IMR-90 (cell line): ENCODE measurements around the gene C22orf42. TPM values are rescaled to one million over a fixed set of nuclear protein-coding genes. Genes with fewer than 3 reads are reported as not detected.
"Not testable (repeated sequence)": the region's sequence is repeated elsewhere in the genome, so short reads cannot be mapped to it uniquely, and the experiment has no call there.

Experiments used
- ATAC-seq: fragments of 200-7000 bp; cut with Tn5 transposase; 2 replicates; pipeline ENCODE4 v1.9.1; 2020; ENCODE audit warnings: low read depth, mild to moderate bottlenecking, moderate library complexity
- BruUV-seq: library from RNA; stranded (reverse); fragments of 400-500 nt; replicated peaks from 2 replicates; lab custom pipeline; 2021; lab: Mats Ljungman, UMichigan
- CTCF ChIA-PET: fragments of 300-600 bp; formaldehyde crosslinking; extraction: SDS; loops from one replicate; lab custom pipeline; 2021; ENCODE audit warnings: antibody characterized with exemption; lab: Yijun Ruan, JAX
- POLR2A ChIA-PET: fragments of 300-600 bp; sonication (Branson Sonifier 250); formaldehyde crosslinking; loops from one replicate; lab custom pipeline; 2022; ENCODE audit warnings: antibody characterized with exemption; ENCODE audit not compliant: unreplicated experiment; lab: Charles Lee
- DNase-seq: peaks from one replicate; pipeline ENCODE4 v3.0.0; 2013
- H2AFZ ChIP-seq: replicated peaks from 2 replicates; pipeline ENCODE3; 2013; ENCODE audit warnings: low read length, mild to moderate bottlenecking; ENCODE audit not compliant: poor library complexity
- H2AK5ac ChIP-seq: 2 replicates; pipeline ENCODE4 v1.6.1; 2013; ENCODE audit warnings: low read depth, low read length, inconsistent platforms
- H2AK9ac ChIP-seq: replicated peaks from 2 replicates; pipeline ENCODE3; 2013; ENCODE audit warnings: mild to moderate bottlenecking, low read depth, low read length, moderate library complexity; ENCODE audit not compliant: poor library complexity
- H2BK120ac ChIP-seq: 2 replicates; pipeline ENCODE4 v1.6.1; 2013; ENCODE audit warnings: low read depth, low read length, inconsistent platforms
- H2BK15ac ChIP-seq: 3 replicates; pipeline ENCODE4 v1.6.1; 2013; ENCODE audit warnings: low read depth, low read length, inconsistent platforms
- H2BK20ac ChIP-seq: 2 replicates; pipeline ENCODE4 v1.6.1; 2013; ENCODE audit warnings: low read depth, mild to moderate bottlenecking, inconsistent platforms, low read length, moderate library complexity
- H2BK5ac ChIP-seq: 2 replicates; pipeline ENCODE4 v1.6.1; 2013; ENCODE audit warnings: mild to moderate bottlenecking, low read depth, low read length, inconsistent platforms; ENCODE audit not compliant: poor library complexity, severe bottlenecking
- H3K14ac ChIP-seq: replicated peaks from 2 replicates; pipeline ENCODE4 v1.6.1; 2013; ENCODE audit warnings: low read depth, low read length, inconsistent platforms
- H3K18ac ChIP-seq: 2 replicates; pipeline ENCODE4 v1.6.1; 2013; ENCODE audit warnings: low read depth, low read length, control low read depth
- H3K23ac ChIP-seq: 2 replicates; pipeline ENCODE4 v1.6.1; 2013; ENCODE audit warnings: low read depth, low read length, inconsistent platforms
- H3K27ac ChIP-seq: 2 replicates; pipeline ENCODE4 v1.5.1; 2013; ENCODE audit warnings: mild to moderate bottlenecking, control low read depth, low read length; ENCODE audit not compliant: insufficient read depth
- H3K27me3 ChIP-seq: 2 replicates; pipeline ENCODE4 v1.6.1; 2013; ENCODE audit warnings: low read length; ENCODE audit not compliant: control insufficient read depth, insufficient read depth
- H3K36me3 ChIP-seq: 2 replicates; pipeline ENCODE4 v1.6.1; 2013; ENCODE audit warnings: low read length, mixed read lengths; ENCODE audit not compliant: control insufficient read depth, insufficient read depth
- H3K4ac ChIP-seq: 2 replicates; pipeline ENCODE4 v1.6.1; 2013; ENCODE audit warnings: low read depth, low read length, inconsistent platforms
- H3K4me1 ChIP-seq: 2 replicates; pipeline ENCODE4 v1.6.1; 2013; ENCODE audit warnings: low read length, mixed read lengths; ENCODE audit not compliant: control insufficient read depth, insufficient read depth
- H3K4me2 ChIP-seq: 2 replicates; pipeline ENCODE4 v1.6.1; 2013; ENCODE audit warnings: low read depth, mild to moderate bottlenecking, control low read depth, low read length, moderate library complexity
- H3K4me3 ChIP-seq: 2 replicates; pipeline ENCODE4 v1.5.1; 2013; ENCODE audit warnings: low read depth, mild to moderate bottlenecking, control low read depth, low read length, moderate library complexity; ENCODE audit not compliant: insufficient read depth
- H3K56ac ChIP-seq: 2 replicates; pipeline ENCODE4 v1.6.1; 2013; ENCODE audit warnings: low read length, inconsistent platforms; ENCODE audit not compliant: insufficient read depth; ENCODE audit errors: extremely low read depth
- H3K79me1 ChIP-seq, 2 experiments: 2 replicates each; pipeline ENCODE4 v1.6.1; 2013; ENCODE audit warnings: low read length in 2 of 2, inconsistent platforms in 1 of 2, low read depth in 1 of 2
- H3K9ac ChIP-seq: 2 replicates; pipeline ENCODE4 v1.6.1; 2013; ENCODE audit warnings: low read depth, low read length, control low read depth
- H3K9me1 ChIP-seq: 2 replicates; pipeline ENCODE4 v1.6.1; 2013; ENCODE audit warnings: low read length, inconsistent platforms; ENCODE audit not compliant: insufficient read depth
- H3K9me3 ChIP-seq: 2 replicates; pipeline ENCODE4 v1.6.1; 2013; ENCODE audit warnings: low read length; ENCODE audit not compliant: control insufficient read depth, insufficient read depth
- H4K20me1 ChIP-seq: 2 replicates; pipeline ENCODE4 v1.6.1; 2013; ENCODE audit warnings: low read length, inconsistent platforms; ENCODE audit not compliant: insufficient read depth
- H4K5ac ChIP-seq: 2 replicates; pipeline ENCODE4 v1.6.1; 2013; ENCODE audit warnings: mild to moderate bottlenecking, low read depth, low read length, control low read depth
- H4K8ac ChIP-seq, 2 experiments: 2 replicates each; pipeline ENCODE4 v1.6.1; 2013; ENCODE audit warnings: low read depth in 2 of 2, low read length in 2 of 2, control low read depth in 1 of 2, inconsistent platforms in 1 of 2
- H4K91ac ChIP-seq: 2 replicates; pipeline ENCODE4 v1.6.1; 2013; ENCODE audit warnings: low read depth, low read length, inconsistent platforms; ENCODE audit not compliant: insufficient read depth
- MAFK ChIP-seq: IDR thresholded peaks from 2 replicates; pipeline ENCODE4 v1.6.1; 2012; ENCODE audit warnings: low read depth, low read length, improper control_type of control experiment
- WGBS, 2 experiments: methylation state at CpG; one replicate each; pipeline versions ENCODE4 v1.1.5 to v1.1.7; 2013; ENCODE audit warnings: missing lambda C conversion rate in 2 of 2; ENCODE audit not compliant: insufficient read length in 1 of 2; ENCODE audit errors: extremely low coverage in 2 of 2; 5-methylcytosine and 5-hydroxymethylcytosine counted together
- dilution Hi-C: fragments of 300-500 bp; cut with HindIII; formaldehyde crosslinking; loops from one replicate; pipeline ENCODE4 v1.14.3; 2018; ENCODE audit warnings: low sequenced_read_pairs; ENCODE audit not compliant: unreplicated experiment
- in situ Hi-C: fragments of 300-500 bp; cut with MboI; formaldehyde crosslinking; loops from 3 replicates; pipeline ENCODE4 v1.14.3; 2019; ENCODE audit warnings: low sequenced_read_pairs, inconsistent platforms, mixed read lengths
- intact Hi-C: fragments of 100-400 bp; cut with micrococcal nuclease; formaldehyde crosslinking; loops from 2 replicates; pipeline ENCODE4 v1.10.0; 2022
- polyA plus RNA-seq, 3 experiments: library from polyadenylated mRNA; depleted of rRNA; stranded (reverse); fragments of >200 nt; gene quantifications; 2 replicates each; pipeline ENCODE4 v1.2.3, GENCODE V29; 2012; ENCODE audit warnings: low replicate concordance in 1 of 3
- total RNA-seq: library from RNA; depleted of rRNA; stranded (reverse); fragments of >200 nt; gene quantifications from 2 replicates; pipeline ENCODE4 v1.2.3, GENCODE V29; 2012

Gene C22orf42
- total and polyA plus RNA-seq, 2 of the 4 experiments (the other 2 are of a cell fraction) = not detected

- ATAC-seq, H2BK120ac ChIP-seq, H3K27me3 ChIP-seq, H3K4ac ChIP-seq, H2AK9ac ChIP-seq, H3K18ac ChIP-seq, H3K14ac ChIP-seq, H2AK5ac ChIP-seq, POLR2A ChIA-PET, H3K9me3 ChIP-seq, H3K23ac ChIP-seq, H4K5ac ChIP-seq, H4K8ac ChIP-seq, H3K79me1 ChIP-seq, H3K36me3 ChIP-seq, H2AFZ ChIP-seq, H3K4me2 ChIP-seq, BruUV-seq, H4K91ac ChIP-seq, H3K27ac ChIP-seq, H3K56ac ChIP-seq, H4K20me1 ChIP-seq, H3K4me3 ChIP-seq, in situ Hi-C loops, H2BK15ac ChIP-seq, H3K9ac ChIP-seq, H3K9me1 ChIP-seq, dilution Hi-C loops, H2BK20ac ChIP-seq, intact Hi-C loops, H2BK5ac ChIP-seq, H3K4me1 ChIP-seq: not testable (repeated sequence)
- no CpG with 5 or more reads among the region's 3 CpGs for WGBS, 2 experiments
- peak; percentile 66 for TF ChIP-seq MAFK
- DNase-seq = peak; percentile 38
- CTCF ChIA-PET = interaction anchor here (0.6 kb wide), 1 partner anchor 10 kb away, joined by 3 read pairs; no protein-coding TSS in a partner anchor
Observed at GRCh38 chr22:32135958-32136357, 23.1 kb downstream of the C22orf42 start.

GRCh38 chr22:32134796-32135195 is 24.3 kb downstream of the C22orf42 start:
- intact Hi-C loops = not testable (repeated sequence)

More at GRCh38 chr22:32134796-32135195, 24.3 kb downstream of the C22orf42 start:
- DNase-seq, H3K4me3 ChIP-seq, H2BK20ac ChIP-seq, dilution Hi-C loops, H3K27ac ChIP-seq, H2AK9ac ChIP-seq, H3K56ac ChIP-seq, H2BK5ac ChIP-seq, BruUV-seq, ATAC-seq, POLR2A ChIA-PET, H3K36me3 ChIP-seq, CTCF ChIA-PET, H2BK15ac ChIP-seq, H3K4me2 ChIP-seq, H4K20me1 ChIP-seq, H3K4ac ChIP-seq, H4K91ac ChIP-seq, H2AK5ac ChIP-seq, H3K4me1 ChIP-seq, H3K9me3 ChIP-seq, H2AFZ ChIP-seq, H3K9me1 ChIP-seq, H3K27me3 ChIP-seq, H4K5ac ChIP-seq, H3K18ac ChIP-seq, H3K79me1 ChIP-seq, H3K23ac ChIP-seq, H4K8ac ChIP-seq, H3K14ac ChIP-seq, in situ Hi-C loops, H2BK120ac ChIP-seq, H3K9ac ChIP-seq: not testable (repeated sequence)
- WGBS, 2 experiments = 89% methylated on average over 7 of the region's 14 CpGs; no CpG with 5 or more reads in 1 of the 2 experiments
